Psoas muscle (tissue), 8 donors: ENCODE results near the gene CEP20. TPM values are rescaled to one million over a fixed set of nuclear protein-coding genes. Genes with fewer than 3 reads are reported as not detected.

Source experiments
- ATAC-seq, 4 donors: fragments of 200-7000 bp; cut with Tn5 transposase; one replicate each; pipeline ENCODE4 v1.9.1; 2020; ENCODE audit warnings: moderate library complexity in 3 of 4, mild to moderate bottlenecking in 2 of 4
- DNase-seq, 2 donors: peaks; one replicate each; pipeline ENCODE4 v3.0.0-alpha.2; 2020
- H3K27ac ChIP-seq: fragments of 200-600 bp; one replicate; pipeline ENCODE4 v1.8.0; 2022
- H3K27me3 ChIP-seq, 3 donors: fragments of 200-600 bp in 1 of 3; one replicate each; pipeline versions ENCODE4 v1.6.1 to v1.8.0; 2013 to 2022; ENCODE audit warnings: low read length in 2 of 3, mild to moderate bottlenecking in 2 of 3, moderate library complexity in 1 of 3; ENCODE audit not compliant: insufficient read depth in 3 of 3
- H3K36me3 ChIP-seq, 2 donors: fragments of 200-600 bp in 1 of 2; one replicate each; pipeline versions ENCODE4 v1.6.1 to v1.8.0; 2013 to 2022; ENCODE audit warnings: low read depth in 1 of 2, mild to moderate bottlenecking in 1 of 2, moderate library complexity in 1 of 2; ENCODE audit not compliant: insufficient read depth in 1 of 2
- H3K4me1 ChIP-seq: fragments of 200-600 bp; one replicate; pipeline ENCODE4 v1.8.0; 2022
- H3K4me3 ChIP-seq: fragments of 200-600 bp; one replicate; pipeline ENCODE4 v1.8.0; 2022; ENCODE audit warnings: mild to moderate bottlenecking
- H3K9me3 ChIP-seq: fragments of 200-600 bp; one replicate; pipeline ENCODE4 v1.8.0; 2022
- CTCF ChIP-seq: fragments of 200-600 bp; IDR thresholded peaks from one replicate; pipeline ENCODE4 v1.8.0; 2022; ENCODE audit warnings: antibody characterized with exemption
- WGBS, 3 donors: extraction: QIAGEN DNeasy Blood & Tissue Kit; methylation state at CpG; one replicate each; pipeline versions ENCODE4 v1.1.6 to v1.1.7; 2013; 5-methylcytosine and 5-hydroxymethylcytosine counted together
- intact Hi-C, 2 donors: fragments of 100-400 bp; cut with DNase I; formaldehyde crosslinking; loops; one replicate each; pipeline versions ENCODE4 v1.11.0 to v1.14.2; 2022
- polyA plus RNA-seq, 3 donors: library from polyadenylated mRNA; stranded (reverse); fragments of 200-250 nt; gene quantifications; one replicate each; pipeline ENCODE4 v1.2.3, GENCODE V29; 2013
- total RNA-seq, 4 donors: library from RNA; stranded (reverse); fragmentation: NEBNext Ultra II Directional in 2 of 4; extraction: Animal tissue kit (Norgen Biotek cat#: 25700) in 2 of 4; gene quantifications; one replicate each; pipeline versions ENCODE4 v1.2.1 to v1.2.4, GENCODE V29; 2021 to 2023
- donor health status: healthy with polysubstance abuse.
- donor health status: DM: no; HTN: no; CAD: no; lungs with moderate emphysema.
- donor health status: Bipolar disorder and iron deficiency.
- donor health status: healthy.
- donor health status: DM: yes; HTN: yes; CAD: no.
- donor health status: DM: no; HTN: no; CAD: no.
- donor health status: DM: no; HTN: no; CAD: no.
- donor health status: DM: yes; HTN: yes; CAD: no.

Gene CEP20
- total and polyA plus RNA-seq, 7 donors: 33.0 to 98.9 (median 49.6) TPM

DNA sequence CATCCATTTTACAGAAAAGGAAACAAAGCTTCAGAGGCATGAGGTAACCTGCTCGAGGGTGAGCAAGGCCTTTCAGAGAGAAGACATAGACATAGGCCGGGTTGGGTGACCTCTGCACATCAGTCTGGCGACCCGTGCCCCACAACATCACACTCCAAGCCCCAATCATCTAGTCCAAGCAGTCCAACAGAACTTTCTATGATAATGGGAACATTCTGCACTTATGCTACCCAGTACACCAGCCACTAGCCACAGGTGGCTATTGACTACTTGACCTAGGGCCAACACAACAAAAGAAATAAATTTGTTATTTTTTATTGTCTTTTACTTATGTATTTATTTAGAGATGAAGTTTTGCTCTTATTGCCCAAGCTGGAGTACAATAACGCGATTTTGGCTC is 52.3 kb downstream of the CEP20 start:
- Histone ChIP-seq H3K36me3 (no peaks in the 10 kb centered on the region), H3K9me3 (no peaks in the 10 kb centered on the region), H3K4me3 (no peak overlapping the region), H3K4me1 (no peaks in the 10 kb centered on the region), H3K27ac (no peak overlapping the region), H3K27me3 (no peaks in the 10 kb centered on the region)
- DNase-seq (no peak), ATAC-seq (no peak)
- intact Hi-C loops: no loop called here
- TF ChIP-seq CTCF: no peak
- WGBS, 3 donors: 87 to 88% (median 88%) methylated on average over 6 of the region's 6 CpGs

GRCh38 chr16:15835136-15835878 is 53.1 kb downstream of the CEP20 start:
- ATAC-seq (no peak), DNase-seq (no peak)
- intact Hi-C loops: no loop called here
- H3K4me1 ChIP-seq: no peaks in the 10 kb centered on the region
- no peaks in the 10 kb centered on the region for H3K9me3 ChIP-seq
- H3K27me3 ChIP-seq: no peaks in the 10 kb centered on the region
- 28 to 46% (median 37%) methylated on average over 2 of the region's 2 CpGs for WGBS, 3 donors
- H3K36me3 ChIP-seq: no peaks in the 10 kb centered on the region
- no peak overlapping the region for H3K27ac ChIP-seq
- H3K4me3 ChIP-seq: no peak overlapping the region
- TF ChIP-seq CTCF: no peak

GRCh38 chr16:15834502-15834901 is 53.9 kb downstream of the CEP20 start:
- Histone ChIP-seq H3K27me3 (no peaks in the 10 kb centered on the region), H3K36me3 (no peaks in the 10 kb centered on the region), H3K4me1 (no peaks in the 10 kb centered on the region), H3K4me3 (no peak overlapping the region), H3K27ac (no peak overlapping the region), H3K9me3 (no peaks in the 10 kb centered on the region)
- intact Hi-C loops: no loop called here
- no peak for DNase-seq
- WGBS, 3 donors: 68 to 85% (median 83%) methylated on average over 4 of the region's 4 CpGs
- no peak for ATAC-seq
- no peak for TF ChIP-seq CTCF

DNA sequence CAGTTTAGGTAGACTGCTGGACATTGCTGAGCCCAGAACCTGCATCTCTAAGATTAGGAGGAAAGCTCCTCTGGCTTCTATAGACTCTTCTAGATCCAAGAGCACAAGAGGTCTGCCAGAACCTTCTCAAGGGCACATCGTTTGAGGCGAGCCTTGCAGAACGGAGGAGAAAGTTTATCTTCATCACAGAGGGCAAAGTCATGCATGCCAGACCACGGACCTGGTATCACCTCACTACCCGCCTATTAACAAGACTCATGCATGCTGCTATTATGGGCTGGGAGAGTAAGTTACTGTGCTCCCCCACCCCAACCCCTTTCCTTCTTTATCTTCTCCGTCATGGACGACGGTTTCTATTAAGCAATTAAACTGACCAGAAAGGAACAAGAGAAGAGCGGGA is 54.9 kb downstream of the CEP20 start:
- no peak for DNase-seq
- Histone ChIP-seq H3K4me3 (no peak overlapping the region), H3K4me1 (no peaks in the 10 kb centered on the region), H3K9me3 (no peaks in the 10 kb centered on the region), H3K27ac (no peak overlapping the region), H3K36me3 (no peaks in the 10 kb centered on the region), H3K27me3 (no peaks in the 10 kb centered on the region)
- ATAC-seq: no peak
- intact Hi-C loops: no loop called here
- no peak for TF ChIP-seq CTCF
- 67 to 80% (median 68%) methylated on average over 9 of the region's 9 CpGs for WGBS, 3 donors

DNA sequence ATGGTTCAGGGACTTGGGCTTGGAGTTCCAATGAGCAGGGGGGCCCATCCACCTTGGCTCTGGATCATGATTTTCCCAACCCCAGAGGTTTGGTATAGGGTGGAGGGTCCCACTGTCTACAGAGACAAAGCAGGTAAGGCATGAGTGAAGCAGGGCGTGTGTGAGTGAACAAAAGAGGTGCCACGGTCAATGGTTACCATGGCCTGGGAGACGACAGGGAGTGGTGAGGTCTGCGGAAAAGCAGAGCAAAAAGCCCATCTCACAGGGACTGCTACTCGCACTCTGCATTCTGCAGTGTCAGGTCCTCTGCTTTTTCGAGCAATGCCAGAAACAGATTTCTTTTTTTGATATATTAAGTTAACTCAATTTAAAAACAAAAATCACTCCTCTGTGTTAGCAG is 56.2 kb downstream of the CEP20 start:
- DNase-seq: no peak
- no peak for ATAC-seq
- no peaks in the 10 kb centered on the region for H3K9me3 ChIP-seq
- H3K27ac ChIP-seq: no peak overlapping the region
- no peaks in the 10 kb centered on the region for H3K36me3 ChIP-seq
- H3K4me3 ChIP-seq: no peak overlapping the region
- no peaks in the 10 kb centered on the region for H3K4me1 ChIP-seq
- intact Hi-C loops: no loop called here
- no peak for TF ChIP-seq CTCF
- H3K27me3 ChIP-seq: no peaks in the 10 kb centered on the region
- 93 to 95% (median 93%) methylated on average over 6 of the region's 6 CpGs for WGBS, 3 donors
